DMS53 treated with DMSO at 0.1 percent for 48 hours (cell line): ENCODE results near the gene KCNJ1.

Experiments
- DNase-seq: peaks from one replicate; lab custom pipeline; 2025; ENCODE audit not compliant: unreplicated experiment; lab: John Stamatoyannopoulos, UW

Gene KCNJ1

GRCh38 chr11:128789497-128790150, 77.5 kb downstream of the KCNJ1 start:
- DNase-seq = no peak
